Adrenal gland (tissue), 12 donors: Measurements from ENCODE around the gene APRT. TPM values are rescaled to one million over a fixed set of nuclear protein-coding genes. Genes with fewer than 3 reads are reported as not detected.

Experiments used
- DNase-seq, 7 donors: peaks; one replicate each; pipeline ENCODE4 v3.0.0-alpha.2; 2019 to 2020
- H3K27ac ChIP-seq, 5 donors: fragments of 200-600 bp; sonication (generic) in 4 of 5; 1 replicate in 3 of 5; 2 replicates in 2 of 5; pipeline versions ENCODE4 v1.5.1 to v1.8.0; 2016 to 2020; ENCODE audit warnings: mild to moderate bottlenecking in 1 of 5
- H3K27me3 ChIP-seq: fragments of 200-600 bp; 2 replicates; pipeline ENCODE4 v1.8.0; 2021
- H3K36me3 ChIP-seq, 2 donors: fragments of 200-600 bp; replicated peaks in 1 of 2; 1 replicate in 1 of 2; 2 replicates in 1 of 2; pipeline versions ENCODE4 v1.5.1 to v1.8.0; 2018 to 2022
- H3K4me1 ChIP-seq, 2 donors: fragments of 200-600 bp; replicated peaks in 1 of 2; 1 replicate in 1 of 2; 2 replicates in 1 of 2; pipeline versions ENCODE4 v1.5.1 to v1.8.0; 2018 to 2021
- H3K4me3 ChIP-seq, 4 donors: fragments of 200-600 bp; sonication (generic) in 3 of 4; one replicate each; pipeline ENCODE4 v1.5.1; 2016 to 2018
- H3K9me3 ChIP-seq, 3 donors: fragments of 200-600 bp; sonication (generic) in 1 of 3; replicated peaks in 1 of 3; 1 replicate in 2 of 3; 2 replicates in 1 of 3; pipeline versions ENCODE4 v1.5.1 to v1.8.0; 2016 to 2021
- CTCF ChIP-seq, 6 experiments: fragments of 450-650 bp in 4 of 6; fragments of 200-600 bp in 2 of 6; sonication (generic) in 1 of 6; IDR thresholded peaks; 1 replicate in 5 of 6; 2 replicates in 1 of 6; pipeline versions ENCODE4 v1.5.1 to v1.8.0; 2016 to 2021; ENCODE audit warnings: antibody characterized with exemption in 6 of 6, mild to moderate bottlenecking in 2 of 6, moderate library complexity in 1 of 6
- POLR2A ChIP-seq, 2 donors: fragments of 450-650 bp; IDR thresholded peaks; one replicate each; pipeline ENCODE4 v1.6.1; 2017; ENCODE audit warnings: antibody characterized with exemption in 2 of 2, mild to moderate bottlenecking in 2 of 2, moderate library complexity in 1 of 2
- WGBS, 4 donors: extraction: QIAGEN DNeasy Blood & Tissue Kit in 2 of 4; methylation state at CpG; one replicate each; pipeline versions ENCODE4 v1.1.5 to v1.1.7; 2013 to 2017; 5-methylcytosine and 5-hydroxymethylcytosine counted together
- intact Hi-C, 2 donors: fragments of 100-400 bp; cut with DNase I; formaldehyde crosslinking; loops; one replicate each; pipeline versions ENCODE4 v1.14.1 to v1.15.0; 2022 to 2023
- polyA plus RNA-seq, 3 donors: library from polyadenylated mRNA; stranded (reverse); fragments of 200-250 nt in 2 of 3; fragments of 350-450 nt in 1 of 3; fragmentation: Illumina TruSeq in 1 of 3; extraction: RNeasy Lipid Tissue Mini Kit (QIAGEN cat#74804) in 1 of 3; gene quantifications; one replicate each; pipeline ENCODE4 v1.2.3, GENCODE V29; 2013 to 2014
- total RNA-seq, 9 donors: library from RNA; depleted of rRNA in 4 of 9; stranded (reverse); fragments of >200 nt in 4 of 9; fragments of 120-200 nt in 1 of 9; fragmentation: NEBNext Ultra II Directional in 1 of 9; extraction: Animal tissue kit (Norgen Biotek cat#: 25700) in 1 of 9; gene quantifications; one replicate each; pipeline versions ENCODE4 v1.1.0 to v1.2.4, GENCODE V29; 2013 to 2023
- donor health status: healthy with polysubstance abuse.
- donor health status: Bipolar disorder and iron deficiency.
- donor health status: DM: yes; HTN: yes; CAD: no.
- donor health status: DM: no; HTN: no; CAD: no.
- donor health status: DM: no; HTN: no; CAD: no.
- donor health status: DM: yes; HTN: yes; CAD: no.

The APRT gene
- total and polyA plus RNA-seq, 12 donors: 116 to 297 (median 181) TPM

DNA sequence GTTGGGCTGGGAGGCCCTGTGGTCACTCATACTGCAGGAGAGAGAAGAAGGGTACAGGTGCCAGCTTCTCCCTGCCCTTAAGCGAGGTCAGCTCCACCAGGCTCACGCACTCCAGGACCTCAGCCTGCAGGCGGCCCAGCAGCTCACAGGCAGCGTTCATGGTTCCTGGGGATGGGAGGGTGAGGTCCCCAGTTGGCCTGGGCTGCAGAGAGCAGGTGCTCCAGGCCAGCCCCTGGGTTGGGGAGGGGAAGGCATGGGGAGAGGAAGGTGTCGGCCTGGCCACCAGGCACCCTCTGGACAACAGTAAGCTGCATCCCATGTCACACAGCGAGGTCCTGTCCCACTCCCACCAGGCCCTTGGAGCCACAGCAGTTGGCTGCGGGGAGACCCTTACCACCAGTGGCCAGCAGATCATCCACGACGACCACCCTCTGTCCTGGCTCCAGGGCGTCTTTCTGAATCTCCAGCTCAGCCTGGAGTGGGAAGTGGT is 2.0 kb downstream of the APRT start:
- TF ChIP-seq POLR2A (IDR thresholded peaks at IDR 0.05): no peak
- no peak for TF ChIP-seq CTCF (IDR thresholded peaks at IDR 0.05)
- H3K9me3 ChIP-seq: no peaks in the 10 kb centered on the region
- H3K4me1 ChIP-seq: peaks cover 23 to 31% of the 10 kb centered on the region in 2 donors
- H3K4me3 ChIP-seq: peak overlapping the region in 1 of 4 donors; percentile 92
- H3K36me3 ChIP-seq: no peaks in the 10 kb centered on the region
- DNase-seq: no peak
- H3K27ac ChIP-seq: peak overlapping the region in 1 of 5 donors; percentile 99
- no peaks in the 10 kb centered on the region for H3K27me3 ChIP-seq
- intact Hi-C loops: no loop called here
- 80 to 82% (median 81%) methylated on average over 4 to 10 of the region's 10 CpGs for WGBS, 4 donors

DNA sequence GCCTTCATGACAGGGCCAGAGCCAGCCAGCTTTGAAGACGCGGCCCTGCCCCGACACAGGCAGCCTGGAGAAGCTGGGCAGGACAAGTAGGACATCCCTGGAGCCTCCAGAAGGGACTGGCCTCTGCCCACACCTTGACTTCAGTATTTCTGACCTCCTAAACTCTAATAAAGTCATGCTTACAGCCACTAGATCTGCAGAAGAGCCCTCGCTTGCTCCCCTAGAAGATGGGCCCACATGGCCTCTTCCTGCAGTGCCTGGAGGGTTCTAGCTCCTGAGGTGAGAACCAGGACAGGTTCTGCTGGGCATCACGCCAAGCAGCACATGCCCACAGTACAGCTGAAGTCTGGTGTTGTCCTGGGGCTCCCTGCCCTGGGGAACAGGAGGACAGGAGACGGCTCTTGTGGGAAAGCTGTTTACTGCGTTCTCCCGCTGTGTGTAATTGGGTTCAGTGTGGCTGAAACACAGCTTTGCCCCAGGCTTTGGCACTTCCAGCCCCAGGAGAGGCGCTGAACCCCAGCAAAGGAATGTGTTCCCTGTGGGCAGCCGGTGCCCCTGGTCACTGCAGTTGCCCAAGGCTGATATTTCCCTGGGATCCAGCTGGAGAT is 2.6 kb downstream of the APRT start:
- TF ChIP-seq POLR2A (IDR thresholded peaks at IDR 0.05): no peak
- no peak for TF ChIP-seq CTCF (IDR thresholded peaks at IDR 0.05)
- H3K27ac ChIP-seq: no peak overlapping the region
- H3K36me3 ChIP-seq: no peaks in the 10 kb centered on the region
- WGBS, 4 donors: 85 to 94% (median 89%) methylated on average over 5 to 10 of the region's 10 CpGs
- no peak overlapping the region for H3K4me3 ChIP-seq
- H3K4me1 ChIP-seq: peaks cover 23 to 37% of the 10 kb centered on the region in 2 donors
- intact Hi-C loops: no loop called here
- H3K9me3 ChIP-seq: no peaks in the 10 kb centered on the region
- H3K27me3 ChIP-seq: no peaks in the 10 kb centered on the region
- no peak for DNase-seq

DNA sequence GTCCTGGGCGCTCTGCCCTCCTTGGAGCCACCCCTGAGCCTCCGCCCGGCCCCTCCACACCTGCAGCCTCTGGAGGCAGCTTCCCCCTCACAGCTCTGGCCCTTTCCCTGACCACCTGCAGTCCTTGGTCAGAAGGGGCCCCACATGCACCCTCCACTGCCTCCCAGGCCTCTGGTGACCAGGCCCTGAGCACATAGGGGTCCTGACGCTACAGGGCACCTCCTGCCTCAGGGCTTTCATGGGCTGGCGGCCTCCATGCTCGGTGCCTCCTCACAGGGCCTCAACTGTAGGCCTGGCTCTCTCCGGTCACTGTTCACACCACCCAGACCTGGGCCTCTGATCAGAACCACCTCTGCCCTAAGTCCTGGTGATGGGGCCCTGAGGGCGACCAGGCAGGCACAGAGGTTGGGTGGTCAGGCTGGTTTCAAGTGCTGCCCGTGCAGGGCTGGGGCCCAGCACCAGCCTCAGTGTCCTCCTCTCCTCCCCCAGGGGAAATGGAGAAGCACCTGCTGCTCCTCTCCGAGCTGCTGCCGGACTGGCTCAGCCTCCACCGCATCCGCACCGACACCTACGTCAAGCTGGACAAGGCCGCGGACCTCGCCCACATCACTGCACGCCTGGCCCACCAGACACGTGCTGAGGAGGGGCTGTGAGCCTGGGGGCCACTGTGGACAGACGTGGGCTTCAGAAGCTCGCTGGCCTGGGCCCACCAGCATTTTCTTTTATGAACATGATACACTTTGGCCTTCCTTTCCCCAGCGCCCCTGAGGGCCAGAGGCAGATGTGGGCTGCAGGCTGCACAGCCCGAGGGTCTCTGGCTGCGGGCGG is 3.9 kb downstream of the APRT start:
- Histone ChIP-seq H3K9me3 (no peaks in the 10 kb centered on the region), H3K4me3 (no peak overlapping the region), H3K27ac (no peak overlapping the region), H3K27me3 (no peaks in the 10 kb centered on the region), H3K4me1 (peaks cover 23 to 38% of the 10 kb centered on the region in 2 donors), H3K36me3 (no peaks in the 10 kb centered on the region)
- intact Hi-C loops: no loop called here
- DNase-seq: no peak
- 80 to 91% (median 86%) methylated on average over 2 to 26 of the region's 26 CpGs for WGBS, 4 donors
- TF ChIP-seq CTCF (IDR thresholded peaks at IDR 0.05) (no peak), POLR2A (IDR thresholded peaks at IDR 0.05) (no peak)

DNA sequence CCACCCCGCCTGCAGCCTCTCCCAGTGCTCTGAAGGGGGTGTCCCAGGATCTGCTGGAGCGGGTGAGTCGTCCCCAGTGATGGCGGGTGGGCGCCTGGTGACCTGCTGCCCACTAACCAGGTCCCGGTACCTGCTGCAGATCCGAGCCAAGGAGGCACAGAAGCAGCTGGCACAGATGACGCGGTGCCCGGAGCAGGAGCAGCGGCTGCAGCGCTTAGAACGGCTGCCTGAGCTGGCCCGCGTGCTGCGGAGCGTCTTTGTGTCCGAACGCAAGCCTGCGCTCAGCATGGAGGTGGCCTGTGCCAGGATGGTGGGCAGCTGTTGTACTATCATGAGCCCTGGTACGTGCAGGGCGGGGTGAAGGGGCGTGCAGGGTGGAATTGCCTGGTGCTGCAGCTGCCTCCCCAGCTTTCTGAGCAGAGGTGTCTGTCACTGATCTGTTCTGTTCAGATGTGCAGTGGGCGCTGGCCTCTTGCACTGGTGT is 4.5 kb downstream of the APRT start:
- 55 to 75% (median 70%) methylated on average over 14 to 24 of the region's 24 CpGs for WGBS, 4 donors
- H3K4me3 ChIP-seq: no peak overlapping the region
- no peaks in the 10 kb centered on the region for H3K9me3 ChIP-seq
- H3K4me1 ChIP-seq: peaks cover 16 to 33% of the 10 kb centered on the region in 2 donors
- DNase-seq: no peak
- no peaks in the 10 kb centered on the region for H3K36me3 ChIP-seq
- intact Hi-C loops: no loop called here
- no peaks in the 10 kb centered on the region for H3K27me3 ChIP-seq
- no peak for TF ChIP-seq POLR2A (IDR thresholded peaks at IDR 0.05)
- TF ChIP-seq CTCF (IDR thresholded peaks at IDR 0.05): no peak
- H3K27ac ChIP-seq: no peak overlapping the region
